Adrenal gland (tissue), 5 donors: Measurements from ENCODE around the gene MUC20.

Experiments
- CTCF ChIP-seq, 6 experiments: fragments of 450-650 bp in 4 of 6; fragments of 200-600 bp in 2 of 6; sonication (generic) in 1 of 6; IDR thresholded peaks; 1 replicate in 5 of 6; 2 replicates in 1 of 6; pipeline versions ENCODE4 v1.5.1 to v1.8.0; 2016 to 2021; ENCODE audit warnings: antibody characterized with exemption in 6 of 6, mild to moderate bottlenecking in 2 of 6, moderate library complexity in 1 of 6
- POLR2A ChIP-seq, 2 donors: fragments of 450-650 bp; IDR thresholded peaks; one replicate each; pipeline ENCODE4 v1.6.1; 2017; ENCODE audit warnings: antibody characterized with exemption in 2 of 2, mild to moderate bottlenecking in 2 of 2, moderate library complexity in 1 of 2
- donor health status: DM: no; HTN: no; CAD: no.

DNA sequence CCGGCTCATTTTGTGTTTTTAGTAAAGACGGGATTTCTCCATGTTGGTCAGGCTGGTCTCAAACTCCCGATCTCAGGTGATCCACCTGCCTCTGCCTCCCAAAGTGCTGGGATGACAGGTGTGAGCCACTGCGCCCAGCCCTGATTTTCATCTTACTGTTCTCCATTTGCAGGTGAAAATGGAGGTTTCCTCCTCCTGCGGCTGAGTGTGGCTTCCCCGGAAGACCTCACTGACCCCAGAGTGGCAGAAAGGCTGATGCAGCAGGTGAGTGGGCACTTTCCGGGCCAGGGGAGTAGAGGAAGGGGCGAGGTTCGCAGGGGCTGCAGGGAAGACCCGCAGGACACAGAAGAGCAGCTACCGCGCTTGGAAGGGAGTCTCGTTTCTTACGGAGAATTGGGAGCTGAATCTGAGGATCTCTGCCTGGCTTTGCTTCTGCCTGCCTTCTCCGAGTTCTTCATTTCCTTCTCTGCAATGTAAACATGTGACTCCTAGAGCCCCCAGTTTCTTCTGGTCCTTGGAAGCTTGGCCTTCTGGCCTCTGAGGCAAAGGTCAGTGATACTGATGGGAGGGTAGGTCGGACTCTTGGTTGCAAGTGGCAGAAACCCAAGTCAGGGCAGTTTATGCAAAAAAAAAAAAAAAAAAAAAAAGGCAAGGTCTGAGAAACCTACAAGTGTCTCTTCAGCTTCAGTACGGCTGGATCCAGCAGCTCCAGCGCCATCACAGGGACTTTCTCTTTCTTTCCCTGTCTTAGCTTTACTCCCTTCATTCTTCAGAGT is 8.9 kb downstream of the MUC20 start:
- TF ChIP-seq CTCF (IDR thresholded peaks at IDR 0.05) (no peak), POLR2A (IDR thresholded peaks at IDR 0.05) (no peak)
